Esophagus squamous epithelium (tissue), 5 donors: Measurements from ENCODE around the gene CCDC68. TPM values are rescaled to one million over a fixed set of nuclear protein-coding genes. Genes with fewer than 3 reads are reported as not detected.

Experiments
- DNase-seq: peaks from one replicate; lab custom pipeline; 2025; lab: John Stamatoyannopoulos, UW
- H3K27ac ChIP-seq, 4 donors: fragments of 200-600 bp; sonication (generic); one replicate each; pipeline ENCODE4 v1.5.1; 2016 to 2019; ENCODE audit warnings: mild to moderate bottlenecking in 1 of 4
- H3K27me3 ChIP-seq, 4 donors: fragments of 200-600 bp; sonication (generic); 1 replicate in 3 of 4; 2 replicates in 1 of 4; pipeline versions ENCODE4 v1.5.1 to v1.6.0; 2017 to 2021; ENCODE audit warnings: antibody characterized with exemption in 1 of 4
- H3K36me3 ChIP-seq, 3 donors: fragments of 200-600 bp; sonication (generic); one replicate each; pipeline ENCODE4 v1.5.1; 2016 to 2019
- H3K4me1 ChIP-seq, 3 donors: fragments of 200-600 bp; sonication (generic); one replicate each; pipeline ENCODE4 v1.5.1; 2017 to 2019
- H3K4me3 ChIP-seq, 4 donors: fragments of 200-600 bp; sonication (generic); 1 replicate in 3 of 4; 2 replicates in 1 of 4; pipeline ENCODE4 v1.5.1; 2016 to 2019; ENCODE audit warnings: mild to moderate bottlenecking in 2 of 4, moderate library complexity in 1 of 4
- H3K9me3 ChIP-seq, 3 donors: fragments of 200-600 bp; sonication (generic); one replicate each; pipeline ENCODE4 v1.5.1; 2016 to 2019
- CTCF ChIP-seq, 6 experiments: fragments of 450-650 bp in 4 of 6; fragments of 200-600 bp in 2 of 6; sonication (generic) in 2 of 6; IDR thresholded peaks; one replicate each; pipeline ENCODE4 v1.5.1; 2016 to 2019; ENCODE audit warnings: antibody characterized with exemption in 6 of 6, mild to moderate bottlenecking in 4 of 6, moderate library complexity in 4 of 6
- POLR2A ChIP-seq, 4 donors: fragments of 450-650 bp; IDR thresholded peaks; one replicate each; pipeline ENCODE4 v1.6.1; 2017; ENCODE audit warnings: antibody characterized with exemption in 4 of 4, mild to moderate bottlenecking in 4 of 4, moderate library complexity in 3 of 4
- WGBS, 2 donors: methylation state at CpG; one replicate each; pipeline ENCODE4 v1.1.5; 2018; 5-methylcytosine and 5-hydroxymethylcytosine counted together
- intact Hi-C: fragments of 100-400 bp; cut with DNase I; formaldehyde crosslinking; loops from one replicate; pipeline ENCODE4 v1.15.0; 2022
- total RNA-seq, 4 donors: library from RNA; depleted of rRNA; stranded (reverse); fragments of >200 nt; gene quantifications; one replicate each; pipeline ENCODE4 v1.1.0, GENCODE V29; 2016
- donor health status: DM: yes; HTN: yes; CAD: no.

CCDC68 gene
- total RNA-seq, 4 donors from 2014 or later, result 0.11 to 5.1 (median 2.7) TPM

- no peak for TF ChIP-seq POLR2A (IDR thresholded peaks at IDR 0.05)
- no peak for TF ChIP-seq CTCF (IDR thresholded peaks at IDR 0.05)
- Histone ChIP-seq H3K27me3 (no peaks in the 10 kb centered on the region), H3K36me3 (peaks cover 0 to 7% (median 0%) of the 10 kb centered on the region in 3 donors), H3K4me3 (no peak overlapping the region), H3K9me3 (no peaks in the 10 kb centered on the region), H3K27ac (no peak overlapping the region), H3K4me1 (peaks cover 0 to 16% (median 0%) of the 10 kb centered on the region in 3 donors)
- 91 to 92% methylated on average over 1 of the region's 1 CpG for WGBS, 2 donors
- intact Hi-C loops, result no loop called here
- no peak for DNase-seq
Measured at GRCh38 chr18:54877076-54877475, 82.2 kb downstream of the CCDC68 start.

DNA sequence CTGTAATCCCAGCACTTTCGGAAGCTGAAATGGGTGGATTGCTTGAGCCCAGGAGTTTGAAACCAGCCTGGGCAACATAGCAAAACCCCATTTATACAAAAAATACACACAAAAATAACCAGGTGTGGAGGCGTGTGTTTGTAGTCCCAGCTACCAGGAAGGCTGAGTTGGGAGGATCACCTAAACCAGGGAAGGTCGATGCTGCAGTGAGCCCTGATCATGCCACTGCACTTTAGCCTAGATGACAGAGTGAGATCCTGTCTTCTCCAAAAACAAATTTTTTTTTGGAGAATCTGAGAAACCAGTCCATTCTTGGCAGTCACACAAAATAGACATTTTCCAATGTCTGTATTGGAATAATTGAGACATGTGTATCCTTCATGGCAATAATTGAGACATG, 84.2 kb downstream of the CCDC68 start:
- no peak for DNase-seq
- no peaks in the 10 kb centered on the region for H3K27me3 ChIP-seq
- no peak overlapping the region for H3K27ac ChIP-seq
- peaks cover 0 to 16% (median 0%) of the 10 kb centered on the region in 3 donors for H3K4me1 ChIP-seq
- intact Hi-C loops, result no loop called here
- no peaks in the 10 kb centered on the region for H3K9me3 ChIP-seq
- peaks cover 0 to 2% (median 0%) of the 10 kb centered on the region in 3 donors for H3K36me3 ChIP-seq
- no peak overlapping the region for H3K4me3 ChIP-seq
- TF ChIP-seq POLR2A (IDR thresholded peaks at IDR 0.05) (no peak), CTCF (IDR thresholded peaks at IDR 0.05) (no peak)
- 73 to 84% methylated on average over 3 of the region's 3 CpGs for WGBS, 2 donors

DNA sequence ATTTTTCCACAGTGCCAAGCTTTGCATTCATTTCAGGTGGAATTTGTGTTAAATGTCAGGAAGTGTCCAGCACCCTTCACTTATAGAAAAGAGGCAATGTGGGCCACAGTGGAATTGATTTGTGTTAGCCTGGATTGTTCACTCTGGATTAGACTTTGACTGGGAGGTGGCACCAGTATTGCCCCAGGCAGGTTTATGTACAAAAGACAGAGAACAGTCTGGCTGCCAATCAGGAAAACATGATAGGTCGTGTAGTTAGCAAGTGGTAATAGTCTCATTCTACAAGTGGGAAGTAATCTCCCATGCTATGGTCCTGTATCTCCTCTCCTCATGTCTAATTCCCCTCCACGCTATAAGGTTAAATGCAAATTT, 85.4 kb downstream of the CCDC68 start:
- no peak for TF ChIP-seq CTCF (IDR thresholded peaks at IDR 0.05)
- no peak for TF ChIP-seq POLR2A (IDR thresholded peaks at IDR 0.05)
- H3K9me3 ChIP-seq, result no peaks in the 10 kb centered on the region
- H3K4me3 ChIP-seq, result no peak overlapping the region
- H3K4me1 ChIP-seq, result peaks cover 0 to 16% (median 0%) of the 10 kb centered on the region in 3 donors
- H3K27ac ChIP-seq, result no peak overlapping the region
- intact Hi-C loops, result no loop called here
- no peaks in the 10 kb centered on the region for H3K27me3 ChIP-seq
- no peak for DNase-seq
- no peaks in the 10 kb centered on the region for H3K36me3 ChIP-seq
- WGBS, 2 donors, result 34 to 46% methylated on average over 2 of the region's 2 CpGs

DNA sequence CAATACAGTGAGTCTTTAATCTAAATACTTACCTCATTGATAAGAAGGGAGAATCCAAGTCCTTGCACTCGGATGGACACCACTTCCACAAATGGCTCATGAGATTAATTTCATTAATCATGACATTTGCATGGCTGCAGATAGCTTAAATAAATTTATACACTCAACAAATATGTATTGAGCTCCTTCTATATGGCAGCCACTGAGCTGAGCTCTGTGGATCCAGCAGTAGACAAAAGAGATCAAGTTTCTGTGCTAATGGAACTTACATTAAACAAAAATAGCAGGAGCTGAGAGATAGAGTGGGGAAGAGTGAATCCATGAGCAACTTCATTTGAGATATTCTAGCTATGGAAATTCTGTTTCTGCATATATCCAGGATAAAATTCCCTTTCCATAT, 86.6 kb downstream of the CCDC68 start:
- Histone ChIP-seq H3K4me3 (no peak overlapping the region), H3K4me1 (peaks cover 0 to 16% (median 0%) of the 10 kb centered on the region in 3 donors), H3K36me3 (peaks cover 0 to 7% (median 0%) of the 10 kb centered on the region in 3 donors), H3K27me3 (no peaks in the 10 kb centered on the region), H3K27ac (no peak overlapping the region), H3K9me3 (no peaks in the 10 kb centered on the region)
- no peak for DNase-seq
- TF ChIP-seq POLR2A (IDR thresholded peaks at IDR 0.05) (no peak), CTCF (IDR thresholded peaks at IDR 0.05) (no peak)
- intact Hi-C loops, result no loop called here
- WGBS, 2 donors, result 78 to 100% methylated on average over 1 of the region's 1 CpG

- no peak overlapping the region for H3K4me3 ChIP-seq
- peaks cover 0 to 16% (median 0%) of the 10 kb centered on the region in 3 donors for H3K4me1 ChIP-seq
- TF ChIP-seq POLR2A (IDR thresholded peaks at IDR 0.05) (no peak), CTCF (IDR thresholded peaks at IDR 0.05) (no peak)
- H3K27me3 ChIP-seq, result no peaks in the 10 kb centered on the region
- DNase-seq, result no peak
- intact Hi-C loops, result no loop called here
- H3K36me3 ChIP-seq, result peaks cover 0 to 7% (median 0%) of the 10 kb centered on the region in 3 donors
- H3K27ac ChIP-seq, result no peak overlapping the region
- WGBS, 2 donors, result 75 to 78% methylated on average over 6 of the region's 6 CpGs
- no peaks in the 10 kb centered on the region for H3K9me3 ChIP-seq
Measured at GRCh38 chr18:54871231-54871630, 88.0 kb downstream of the CCDC68 start.
